ACC112 (cell line): Measurements from ENCODE around the gene CD86.

Experiments
- H2AFZ ChIP-seq: fragments of 200-600 bp; sonication (generic); one replicate; pipeline ENCODE4 v1.6.0; 2017; ENCODE audit warnings: antibody characterized with exemption, low read length; ENCODE audit not compliant: unreplicated experiment
- H3K27ac ChIP-seq: fragments of 200-600 bp; sonication (generic); 2 replicates; pipeline ENCODE4 v1.5.1; 2014; ENCODE audit warnings: low read depth, mild to moderate bottlenecking, antibody characterized with exemption, low read length, moderate library complexity
- H3K27me3 ChIP-seq: fragments of 200-600 bp; sonication (generic); 2 replicates; pipeline ENCODE4 v1.6.1; 2014; ENCODE audit warnings: mild to moderate bottlenecking, antibody characterized with exemption, low read length, moderate library complexity, mixed read lengths; ENCODE audit not compliant: insufficient read depth
- H3K36me3 ChIP-seq: fragments of 200-600 bp; sonication (generic); 2 replicates; pipeline ENCODE4 v1.6.1; 2016; ENCODE audit warnings: mild to moderate bottlenecking, antibody characterized with exemption, low read length, moderate library complexity, mixed read lengths; ENCODE audit not compliant: insufficient read depth
- H3K4me1 ChIP-seq: fragments of 200-600 bp; sonication (generic); one replicate; pipeline ENCODE4 v1.6.1; 2016; ENCODE audit warnings: low read length, mixed read lengths; ENCODE audit not compliant: insufficient read depth, unreplicated experiment, control insufficient read depth
- H3K4me3 ChIP-seq: fragments of 200-600 bp; sonication (generic); 2 replicates; pipeline ENCODE4 v1.5.1; 2014; ENCODE audit warnings: mild to moderate bottlenecking, low read depth, low read length
- H3K79me2 ChIP-seq: fragments of 200-600 bp; sonication (generic); one replicate; pipeline ENCODE4 v1.6.0; 2016; ENCODE audit warnings: low read length; ENCODE audit not compliant: control insufficient read depth, unreplicated experiment, insufficient read depth

CD86 gene

GRCh38 chr3:122058294-122058693, 3.1 kb downstream of the CD86 start:
- Histone ChIP-seq H3K27ac (no peak overlapping the region), H3K36me3 (no peaks in the 10 kb centered on the region), H3K4me3 (no peak overlapping the region), H3K27me3 (0 out of 2 replicates have a peak, but pooled peaks cover 4% of the 10 kb centered on the region), H3K79me2 (no peaks in the 10 kb centered on the region), H2AFZ (no peak overlapping the region), H3K4me1 (no peaks in the 10 kb centered on the region)

- no peak overlapping the region for H2AFZ ChIP-seq
- H3K27ac ChIP-seq, result no peak overlapping the region
- H3K36me3 ChIP-seq, result no peaks in the 10 kb centered on the region
- H3K27me3 ChIP-seq, result 0 out of 2 replicates have a peak, but pooled peaks cover 4% of the 10 kb centered on the region
- no peak overlapping the region for H3K4me3 ChIP-seq
- H3K79me2 ChIP-seq, result no peaks in the 10 kb centered on the region
- no peaks in the 10 kb centered on the region for H3K4me1 ChIP-seq
Measured at GRCh38 chr3:122060040-122060698, 5.0 kb downstream of the CD86 start.

GRCh38 chr3:122063908-122064307, 8.7 kb downstream of the CD86 start:
- no peak overlapping the region for H2AFZ ChIP-seq
- H3K4me1 ChIP-seq, result no peaks in the 10 kb centered on the region
- H3K27ac ChIP-seq, result no peak overlapping the region
- H3K36me3 ChIP-seq, result no peaks in the 10 kb centered on the region
- H3K79me2 ChIP-seq, result no peaks in the 10 kb centered on the region
- no peaks in the 10 kb centered on the region for H3K27me3 ChIP-seq
- no peak overlapping the region for H3K4me3 ChIP-seq

GRCh38 chr3:122064326-122064725, 9.2 kb downstream of the CD86 start:
- no peak overlapping the region for H3K27ac ChIP-seq
- no peak overlapping the region for H2AFZ ChIP-seq
- no peaks in the 10 kb centered on the region for H3K36me3 ChIP-seq
- no peaks in the 10 kb centered on the region for H3K27me3 ChIP-seq
- H3K4me1 ChIP-seq, result no peaks in the 10 kb centered on the region
- no peaks in the 10 kb centered on the region for H3K79me2 ChIP-seq
- H3K4me3 ChIP-seq, result no peak overlapping the region

GRCh38 chr3:122066331-122067213, 11.4 kb downstream of the CD86 start:
- Histone ChIP-seq H3K27ac (no peak overlapping the region), H3K79me2 (no peaks in the 10 kb centered on the region), H3K4me3 (no peak overlapping the region), H3K27me3 (no peaks in the 10 kb centered on the region), H2AFZ (no peak overlapping the region), H3K36me3 (no peaks in the 10 kb centered on the region), H3K4me1 (no peaks in the 10 kb centered on the region)

- Histone ChIP-seq H3K4me1 (no peaks in the 10 kb centered on the region), H3K36me3 (no peaks in the 10 kb centered on the region), H2AFZ (no peak overlapping the region), H3K4me3 (no peak overlapping the region), H3K79me2 (no peaks in the 10 kb centered on the region), H3K27me3 (no peaks in the 10 kb centered on the region), H3K27ac (no peak overlapping the region)
Measured at GRCh38 chr3:122067214-122067550, 12.0 kb downstream of the CD86 start.

GRCh38 chr3:122067588-122068240, 12.6 kb downstream of the CD86 start:
- no peaks in the 10 kb centered on the region for H3K36me3 ChIP-seq
- no peak overlapping the region for H3K27ac ChIP-seq
- H3K79me2 ChIP-seq, result no peaks in the 10 kb centered on the region
- no peak overlapping the region for H3K4me3 ChIP-seq
- H3K27me3 ChIP-seq, result no peaks in the 10 kb centered on the region
- no peak overlapping the region for H2AFZ ChIP-seq
- no peaks in the 10 kb centered on the region for H3K4me1 ChIP-seq

- Histone ChIP-seq H3K4me3 (no peak overlapping the region), H3K27me3 (peaks cover 15% of the 10 kb centered on the region), H3K27ac (no peak overlapping the region), H3K4me1 (no peaks in the 10 kb centered on the region), H3K79me2 (no peaks in the 10 kb centered on the region), H3K36me3 (no peaks in the 10 kb centered on the region), H2AFZ (no peak overlapping the region)
Measured at GRCh38 chr3:122074621-122075265, 19.6 kb downstream of the CD86 start.

GRCh38 chr3:122076491-122077292, 21.5 kb downstream of the CD86 start:
- no peak overlapping the region for H2AFZ ChIP-seq
- no peaks in the 10 kb centered on the region for H3K79me2 ChIP-seq
- H3K27me3 ChIP-seq, result peaks cover 32% of the 10 kb centered on the region
- H3K4me3 ChIP-seq, result no peak overlapping the region
- H3K4me1 ChIP-seq, result no peaks in the 10 kb centered on the region
- no peaks in the 10 kb centered on the region for H3K36me3 ChIP-seq
- no peak overlapping the region for H3K27ac ChIP-seq
